ENCODE results near the gene ARIH2.

Gene ARIH2

GRCh38 chr3:49013738-49014660 is 95.4 kb downstream of the ARIH2 start:
- no peak overlapping the region for H3K27ac ChIP-seq (ENCODE audit: low read depth, low read length)
- H3K9me3 ChIP-seq (ENCODE audit: insufficient read depth, low read length) = no peaks in the 10 kb centered on the region
- no peak overlapping the region for H3K9ac ChIP-seq (ENCODE audit: low read length)
- no peak for TF ChIP-seq EZH2phosphoT487 (conservative IDR thresholded peaks at IDR 0.05; ENCODE audit: low read length)
- peak; percentile 64 for TF ChIP-seq CTCF (IDR thresholded peaks at IDR 0.05; ENCODE audit: insufficient read depth, low read length, poor library complexity, severe bottlenecking)
- H3K27me3 ChIP-seq (ENCODE audit: low read length) = no peaks in the 10 kb centered on the region
- H3K4me3 ChIP-seq (ENCODE audit: insufficient read depth, low read length, poor library complexity, severe bottlenecking) = no peak overlapping the region
- peaks cover 24% of the 10 kb centered on the region for H3K79me2 ChIP-seq (ENCODE audit: insufficient read depth, low read length)
- no peaks in the 10 kb centered on the region; the same call in 1 of the 2 replicates for H4K20me1 ChIP-seq (ENCODE audit: low read depth, low read length)
- H3K9me2 ChIP-seq (replicated peaks; ENCODE audit: insufficient read depth, low read length) = no peaks in the 10 kb centered on the region
- H3F3A ChIP-seq (ENCODE audit: insufficient read depth) = peaks cover 13% of the 10 kb centered on the region
- H3K4me2 ChIP-seq (ENCODE audit: low read depth, low read length, poor library complexity, severe bottlenecking) = no peak overlapping the region
- H3K36me3 ChIP-seq (ENCODE audit: low read length) = no peaks in the 10 kb centered on the region
- no peak overlapping the region for H2AFZ ChIP-seq (ENCODE audit: low read depth, low read length, severe bottlenecking)

GRCh38 chr3:49015072-49015471 is 96.4 kb downstream of the ARIH2 start:
- Histone ChIP-seq H3K36me3 (ENCODE audit: low read length) (no peaks in the 10 kb centered on the region), H3K27me3 (ENCODE audit: low read length) (no peaks in the 10 kb centered on the region), H3K9ac (ENCODE audit: low read length) (no peak overlapping the region), H3K9me2 (replicated peaks; ENCODE audit: insufficient read depth, low read length) (no peaks in the 10 kb centered on the region), H3K4me3 (ENCODE audit: insufficient read depth, low read length, poor library complexity, severe bottlenecking) (no peak overlapping the region), H2AFZ (ENCODE audit: low read depth, low read length, severe bottlenecking) (no peak overlapping the region), H3K79me2 (ENCODE audit: insufficient read depth, low read length) (peaks cover 18% of the 10 kb centered on the region), H4K20me1 (ENCODE audit: low read depth, low read length) (no peaks in the 10 kb centered on the region; the same call in 1 of the 2 replicates), H3F3A (ENCODE audit: insufficient read depth) (peaks cover 16% of the 10 kb centered on the region), H3K27ac (ENCODE audit: low read depth, low read length) (no peak overlapping the region), H3K4me2 (ENCODE audit: low read depth, low read length, poor library complexity, severe bottlenecking) (no peak overlapping the region), H3K9me3 (ENCODE audit: insufficient read depth, low read length) (no peaks in the 10 kb centered on the region)
- TF ChIP-seq CTCF (IDR thresholded peaks at IDR 0.05; ENCODE audit: insufficient read depth, low read length, poor library complexity, severe bottlenecking) (no peak), EZH2phosphoT487 (conservative IDR thresholded peaks at IDR 0.05; ENCODE audit: low read length) (no peak)

GRCh38 chr3:49015765-49016164 is 97.1 kb downstream of the ARIH2 start:
- Histone ChIP-seq H3K9ac (ENCODE audit: low read length) (no peak overlapping the region), H3K4me2 (ENCODE audit: low read depth, low read length, poor library complexity, severe bottlenecking) (no peak overlapping the region), H3K36me3 (ENCODE audit: low read length) (no peaks in the 10 kb centered on the region), H3K9me2 (replicated peaks; ENCODE audit: insufficient read depth, low read length) (no peaks in the 10 kb centered on the region), H3K9me3 (ENCODE audit: insufficient read depth, low read length) (no peaks in the 10 kb centered on the region), H3K4me3 (ENCODE audit: insufficient read depth, low read length, poor library complexity, severe bottlenecking) (no peak overlapping the region), H3F3A (ENCODE audit: insufficient read depth) (peaks cover 16% of the 10 kb centered on the region), H3K27me3 (ENCODE audit: low read length) (no peaks in the 10 kb centered on the region), H2AFZ (ENCODE audit: low read depth, low read length, severe bottlenecking) (no peak overlapping the region), H3K79me2 (ENCODE audit: insufficient read depth, low read length) (peaks cover 21% of the 10 kb centered on the region), H3K27ac (ENCODE audit: low read depth, low read length) (no peak overlapping the region), H4K20me1 (ENCODE audit: low read depth, low read length) (no peaks in the 10 kb centered on the region; the same call in 1 of the 2 replicates)
- TF ChIP-seq EZH2phosphoT487 (conservative IDR thresholded peaks at IDR 0.05; ENCODE audit: low read length) = no peak
- no peak for TF ChIP-seq CTCF (IDR thresholded peaks at IDR 0.05; ENCODE audit: insufficient read depth, low read length, poor library complexity, severe bottlenecking)
